Activated B cell treated with CpG ODN at 0.5 μM for 24 hours (primary cell): ENCODE results near the gene PRR20C. TPM values are rescaled to one million over a fixed set of nuclear protein-coding genes. Genes with fewer than 3 reads are reported as not detected.
"Not testable (repeated sequence)": the region's sequence is repeated elsewhere in the genome, so short reads cannot be mapped to it uniquely, and the experiment has no call there.

Source experiments
- ATAC-seq: fragments of 200-7000 bp; cut with Tn5 transposase; one replicate; pipeline ENCODE4 v1.10.0; 2021; ENCODE audit warnings: low read depth, mild to moderate bottlenecking, moderate library complexity
- CTCF ChIA-PET: fragments of 350-600 bp; sonication (Branson Sonifier 250); formaldehyde crosslinking; loops from one replicate; lab custom pipeline; 2021; ENCODE audit warnings: antibody characterized with exemption; lab: Charles Lee
- POLR2A ChIA-PET: fragments of 350-600 bp; sonication (Branson Sonifier 250); formaldehyde crosslinking; loops from one replicate; lab custom pipeline; 2021; ENCODE audit warnings: antibody characterized with exemption; lab: Charles Lee
- DNase-seq: peaks from one replicate; pipeline ENCODE4 v3.0.0; 2022
- H3K27ac Mint-ChIP-seq: one replicate; pipeline ENCODE4 v1.8.0; 2020; ENCODE audit warnings: mixed read lengths
- H3K27me3 Mint-ChIP-seq: one replicate; pipeline ENCODE4 v1.8.0; 2021; ENCODE audit warnings: mixed read lengths
- H3K36me3 Mint-ChIP-seq: one replicate; pipeline ENCODE4 v1.8.0; 2021; ENCODE audit warnings: low read depth, mixed read lengths
- H3K4me1 Mint-ChIP-seq: one replicate; pipeline ENCODE4 v1.8.0; 2021; ENCODE audit warnings: mixed read lengths
- H3K4me3 Mint-ChIP-seq: one replicate; pipeline ENCODE4 v1.8.0; 2020; ENCODE audit warnings: mild to moderate bottlenecking, mixed read lengths
- H3K9me3 Mint-ChIP-seq: one replicate; pipeline ENCODE4 v1.8.0; 2020; ENCODE audit warnings: mixed read lengths
- intact Hi-C: fragments of 100-400 bp; cut with micrococcal nuclease; formaldehyde crosslinking; loops from one replicate; pipeline ENCODE4 v1.15.1; 2024
- total RNA-seq: library from RNA; stranded (reverse); gene quantifications from 2 replicates; pipeline ENCODE4 v1.2.3, GENCODE V29; 2022
- TF ChIP-seq, protein P1 (sequence below): fragments of 200-600 bp; IDR thresholded peaks from one replicate; pipeline ENCODE4 v1.8.0; 2022; ENCODE audit warnings: antibody characterized with exemption, mild to moderate bottlenecking

The PRR20C gene
- total RNA-seq, 1 donor from 2014 or later, result not detected

DNA sequence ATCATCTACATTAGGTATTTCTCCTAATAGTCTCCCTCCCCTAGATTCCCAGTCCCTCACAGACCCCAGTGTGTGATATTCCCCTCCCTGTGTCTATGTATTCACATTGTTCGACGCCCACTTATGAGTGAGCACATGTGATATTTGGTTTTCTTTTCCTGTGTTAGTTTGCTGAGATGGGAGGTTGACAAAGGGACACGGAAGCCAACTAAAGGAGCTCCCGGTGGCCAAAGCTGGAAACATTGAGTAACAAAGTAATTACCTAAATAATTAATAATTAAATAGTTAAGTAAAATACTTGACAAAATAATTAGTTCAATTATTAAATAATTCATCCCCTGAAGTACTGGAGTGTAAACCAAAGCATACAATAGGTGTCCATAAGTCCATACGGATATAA, 14.9 kb upstream of the PRR20C start:
- TF ChIP-seq, protein P1, sequence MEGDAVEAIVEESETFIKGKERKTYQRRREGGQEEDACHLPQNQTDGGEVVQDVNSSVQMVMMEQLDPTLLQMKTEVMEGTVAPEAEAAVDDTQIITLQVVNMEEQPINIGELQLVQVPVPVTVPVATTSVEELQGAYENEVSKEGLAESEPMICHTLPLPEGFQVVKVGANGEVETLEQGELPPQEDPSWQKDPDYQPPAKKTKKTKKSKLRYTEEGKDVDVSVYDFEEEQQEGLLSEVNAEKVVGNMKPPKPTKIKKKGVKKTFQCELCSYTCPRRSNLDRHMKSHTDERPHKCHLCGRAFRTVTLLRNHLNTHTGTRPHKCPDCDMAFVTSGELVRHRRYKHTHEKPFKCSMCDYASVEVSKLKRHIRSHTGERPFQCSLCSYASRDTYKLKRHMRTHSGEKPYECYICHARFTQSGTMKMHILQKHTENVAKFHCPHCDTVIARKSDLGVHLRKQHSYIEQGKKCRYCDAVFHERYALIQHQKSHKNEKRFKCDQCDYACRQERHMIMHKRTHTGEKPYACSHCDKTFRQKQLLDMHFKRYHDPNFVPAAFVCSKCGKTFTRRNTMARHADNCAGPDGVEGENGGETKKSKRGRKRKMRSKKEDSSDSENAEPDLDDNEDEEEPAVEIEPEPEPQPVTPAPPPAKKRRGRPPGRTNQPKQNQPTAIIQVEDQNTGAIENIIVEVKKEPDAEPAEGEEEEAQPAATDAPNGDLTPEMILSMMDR, result no peak
- POLR2A ChIA-PET, result no interaction called here

DNA sequence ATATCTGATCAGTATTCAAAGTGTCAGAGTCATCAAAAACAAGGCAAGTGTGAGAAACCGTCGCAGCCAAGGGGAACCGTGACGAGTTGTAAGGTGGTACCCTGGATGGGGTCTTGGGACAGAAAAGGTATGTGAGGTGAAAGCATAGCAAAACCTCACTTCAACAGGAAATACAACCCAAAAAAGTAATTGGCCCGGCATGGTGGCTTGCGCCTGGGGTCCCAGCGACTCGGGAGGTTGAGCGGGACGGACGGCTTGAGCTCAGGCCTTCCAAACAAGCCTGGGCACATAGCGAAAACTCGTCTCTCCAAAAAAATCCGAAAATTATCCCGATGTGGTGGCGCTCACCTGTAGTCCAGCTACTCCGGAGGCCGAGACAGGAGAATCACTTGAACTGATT, 14.1 kb upstream of the PRR20C start:
- CTCF ChIA-PET, intact Hi-C loops, H3K27ac Mint-ChIP-seq, H3K27me3 Mint-ChIP-seq, H3K4me1 Mint-ChIP-seq, H3K36me3 Mint-ChIP-seq, H3K9me3 Mint-ChIP-seq, POLR2A ChIA-PET, H3K4me3 Mint-ChIP-seq, DNase-seq, ATAC-seq: not testable (repeated sequence)

More for the DNA sequence above, 14.9 kb upstream of the PRR20C start:
- H3K4me1 Mint-ChIP-seq, result no peaks in the 10 kb centered on the region
- CTCF ChIA-PET, result no interaction called here
- intact Hi-C loops, result no loop called here
- H3K9me3 Mint-ChIP-seq, result peaks cover 3% of the 10 kb centered on the region
- H3K27ac Mint-ChIP-seq, result no peak overlapping the region
- no peak overlapping the region for H3K4me3 Mint-ChIP-seq
- ATAC-seq (no peak), DNase-seq (no peak)
- H3K36me3 Mint-ChIP-seq, result no peaks in the 10 kb centered on the region
- no peaks in the 10 kb centered on the region for H3K27me3 Mint-ChIP-seq

DNA sequence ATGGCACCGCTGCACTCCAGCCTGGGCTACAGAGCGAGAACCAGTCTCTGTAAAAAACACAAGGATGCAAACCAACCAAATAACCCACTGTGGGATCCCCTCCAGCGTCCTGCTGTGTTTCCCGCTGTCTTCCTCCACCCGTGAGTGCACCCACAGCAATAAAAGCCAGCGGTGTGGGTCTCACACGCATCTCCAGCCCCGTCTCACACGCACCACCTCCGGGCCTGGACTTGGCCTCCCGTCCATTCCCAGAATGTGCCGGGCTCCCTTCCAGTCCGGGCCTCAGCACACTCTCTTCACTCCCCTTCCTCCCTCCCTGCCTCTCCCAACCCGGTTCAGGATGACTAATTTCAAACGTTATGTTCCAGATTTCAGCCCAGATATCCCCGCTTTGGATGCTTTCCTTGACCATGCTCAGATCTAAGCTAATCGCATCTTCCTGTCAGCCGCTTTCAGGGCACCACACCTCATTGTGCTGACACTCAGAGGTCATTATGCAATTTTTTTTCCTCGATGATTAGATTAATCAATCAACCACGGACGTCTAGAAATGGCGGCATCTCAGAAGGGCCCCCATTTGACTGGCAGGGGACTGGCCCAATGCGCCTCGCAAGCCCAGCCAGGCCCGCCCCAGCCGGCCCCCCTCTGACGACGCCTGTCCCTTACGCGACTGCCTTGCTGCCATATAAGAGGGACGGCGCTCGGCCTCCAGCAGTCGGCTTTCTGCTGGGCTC, 13.5 kb upstream of the PRR20C start, which contains the start of gene PRR20A:
TSS of gene PRR20A (plus strand) at position 684 of the 734 bp plus-strand sequence. CDS start 387 bp downstream, outside the sequence.
- intact Hi-C loops, POLR2A ChIA-PET, ATAC-seq, H3K27ac Mint-ChIP-seq, CTCF ChIA-PET, DNase-seq, H3K27me3 Mint-ChIP-seq, H3K36me3 Mint-ChIP-seq, H3K4me1 Mint-ChIP-seq, H3K9me3 Mint-ChIP-seq, H3K4me3 Mint-ChIP-seq: not testable (repeated sequence)

GRCh38 chr13:57147188-57147587, 6.7 kb upstream of the PRR20C start, which contains the start of gene PRR20B:
Gene PRR20B (plus strand): TSS chr13:57147488. CDS start chr13:57147875, 387 bp downstream.
- intact Hi-C loops, POLR2A ChIA-PET, H3K27me3 Mint-ChIP-seq, H3K36me3 Mint-ChIP-seq, H3K4me3 Mint-ChIP-seq, H3K27ac Mint-ChIP-seq, ATAC-seq, H3K9me3 Mint-ChIP-seq, CTCF ChIA-PET, H3K4me1 Mint-ChIP-seq, DNase-seq: not testable (repeated sequence)

DNA sequence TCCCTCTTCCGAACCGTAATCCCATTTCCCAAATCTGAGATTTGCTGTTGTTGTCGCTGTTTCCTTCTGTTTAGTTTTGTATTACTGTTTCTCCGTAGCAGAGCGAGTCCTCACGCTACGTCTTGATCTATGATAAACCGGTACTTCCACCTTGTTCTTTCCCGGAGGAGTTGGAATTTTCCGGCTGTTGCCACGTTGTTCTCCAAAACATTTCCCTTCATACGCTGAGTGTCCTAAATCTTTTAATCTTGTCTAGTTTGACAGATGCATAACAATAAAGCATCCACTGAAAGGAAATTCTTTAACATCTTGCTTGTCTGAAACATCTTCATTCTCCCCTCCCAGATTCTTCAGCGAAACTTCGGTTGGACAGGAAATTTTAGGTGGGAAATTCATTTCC, 5.8 kb upstream of the PRR20C start:
- POLR2A ChIA-PET, CTCF ChIA-PET, H3K27me3 Mint-ChIP-seq, H3K9me3 Mint-ChIP-seq, intact Hi-C loops, H3K36me3 Mint-ChIP-seq, H3K4me3 Mint-ChIP-seq, ATAC-seq, H3K4me1 Mint-ChIP-seq, H3K27ac Mint-ChIP-seq, DNase-seq: not testable (repeated sequence)

- H3K27ac Mint-ChIP-seq, H3K4me3 Mint-ChIP-seq, intact Hi-C loops, H3K4me1 Mint-ChIP-seq, CTCF ChIA-PET, H3K36me3 Mint-ChIP-seq, DNase-seq, ATAC-seq, POLR2A ChIA-PET, H3K27me3 Mint-ChIP-seq, H3K9me3 Mint-ChIP-seq: not testable (repeated sequence)
Observed at GRCh38 chr13:57160332-57160731, 6.5 kb downstream of the PRR20C start, which contains the start of gene PRR20D. Gene PRR20D (plus strand): TSS chr13:57160632. CDS start chr13:57161019, 387 bp downstream.

DNA sequence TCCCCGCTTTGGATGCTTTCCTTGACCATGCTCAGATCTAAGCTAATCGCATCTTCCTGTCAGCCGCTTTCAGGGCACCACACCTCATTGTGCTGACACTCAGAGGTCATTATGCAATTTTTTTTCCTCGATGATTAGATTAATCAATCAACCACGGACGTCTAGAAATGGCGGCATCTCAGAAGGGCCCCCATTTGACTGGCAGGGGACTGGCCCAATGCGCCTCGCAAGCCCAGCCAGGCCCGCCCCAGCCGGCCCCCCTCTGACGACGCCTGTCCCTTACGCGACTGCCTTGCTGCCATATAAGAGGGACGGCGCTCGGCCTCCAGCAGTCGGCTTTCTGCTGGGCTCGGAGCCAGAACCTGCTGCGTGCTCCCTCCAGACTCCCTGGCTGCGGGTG, 13.0 kb downstream of the PRR20C start, which contains the start of gene PRR20E:
TSS of gene PRR20E (plus strand) at position 301 of the 400 bp plus-strand sequence. CDS start 387 bp downstream, outside the sequence.
- intact Hi-C loops, H3K36me3 Mint-ChIP-seq, H3K4me3 Mint-ChIP-seq, H3K27me3 Mint-ChIP-seq, H3K4me1 Mint-ChIP-seq, H3K9me3 Mint-ChIP-seq, DNase-seq, H3K27ac Mint-ChIP-seq, ATAC-seq, CTCF ChIA-PET, POLR2A ChIA-PET: not testable (repeated sequence)

GRCh38 chr13:57191667-57192066, 37.8 kb downstream of the PRR20C start:
- intact Hi-C loops, result no loop called here
- Mint-ChIP-seq H3K9me3 (peaks cover 8% of the 10 kb centered on the region), H3K27me3 (no peaks in the 10 kb centered on the region), H3K4me3 (no peak overlapping the region), H3K27ac (no peak overlapping the region), H3K4me1 (no peaks in the 10 kb centered on the region), H3K36me3 (no peaks in the 10 kb centered on the region)
- no peak for ATAC-seq
- CTCF ChIA-PET, result no interaction called here
- TF ChIP-seq, protein P1, result no peak
- POLR2A ChIA-PET, result no interaction called here
- no peak for DNase-seq
